Measurements from ENCODE around the gene RNASEH1.
"Not testable (repeated sequence)": the region's sequence is repeated elsewhere in the genome, so short reads cannot be mapped to it uniquely, and the experiment has no call there.

RNASEH1 gene

GRCh38 chr2:3518496-3519254, 39.5 kb downstream of the RNASEH1 start:
- peak; percentile 95 for DNase-seq (ENCODE audit: low read depth)

GRCh38 chr2:3517948-3518495, 40.1 kb downstream of the RNASEH1 start:
- no peak for DNase-seq (ENCODE audit: low read depth)

GRCh38 chr2:3516831-3517230, 41.3 kb downstream of the RNASEH1 start:
- DNase-seq (ENCODE audit: low read depth): no peak

GRCh38 chr2:3515438-3515837, 42.7 kb downstream of the RNASEH1 start:
- DNase-seq (ENCODE audit: low read depth): not testable (repeated sequence)

DNA sequence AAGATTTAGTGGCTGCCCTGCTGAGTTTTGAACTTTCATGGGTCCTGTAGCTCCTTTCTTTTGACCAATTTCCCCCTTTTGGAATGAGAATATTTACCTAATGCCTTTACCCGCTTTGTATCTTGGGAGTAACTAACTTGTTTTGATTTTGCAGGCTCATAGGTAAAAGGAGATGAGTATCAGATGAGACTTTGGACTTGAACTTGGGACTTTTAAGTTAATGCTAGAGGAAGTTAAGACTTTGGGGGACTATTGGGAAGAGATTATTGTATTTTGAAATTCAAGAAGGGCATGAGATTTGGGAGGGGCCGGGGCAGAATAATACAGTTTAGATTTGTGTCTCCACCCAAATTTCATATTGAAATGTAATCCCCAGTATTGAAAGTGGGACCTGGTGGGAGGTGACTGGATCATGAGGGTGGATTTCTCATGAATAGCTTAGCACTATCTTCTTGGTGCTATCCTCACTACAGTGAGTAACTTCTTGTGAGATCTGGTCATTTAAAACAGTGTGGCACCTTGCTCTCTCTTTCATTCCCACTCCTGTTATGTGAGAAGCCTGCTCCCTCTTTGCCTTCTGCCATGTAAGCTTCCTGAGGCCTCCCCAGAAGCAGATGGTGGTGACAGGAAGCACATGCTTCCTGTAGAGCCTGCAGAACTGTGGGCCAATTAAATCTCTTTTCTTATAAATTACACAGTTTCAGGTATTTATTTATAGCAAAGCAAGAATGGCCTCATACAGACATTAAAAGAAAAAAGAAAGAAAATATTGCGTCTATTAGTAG, 44.9 kb downstream of the RNASEH1 start:
- no peak for DNase-seq (ENCODE audit: low read depth)

DNA sequence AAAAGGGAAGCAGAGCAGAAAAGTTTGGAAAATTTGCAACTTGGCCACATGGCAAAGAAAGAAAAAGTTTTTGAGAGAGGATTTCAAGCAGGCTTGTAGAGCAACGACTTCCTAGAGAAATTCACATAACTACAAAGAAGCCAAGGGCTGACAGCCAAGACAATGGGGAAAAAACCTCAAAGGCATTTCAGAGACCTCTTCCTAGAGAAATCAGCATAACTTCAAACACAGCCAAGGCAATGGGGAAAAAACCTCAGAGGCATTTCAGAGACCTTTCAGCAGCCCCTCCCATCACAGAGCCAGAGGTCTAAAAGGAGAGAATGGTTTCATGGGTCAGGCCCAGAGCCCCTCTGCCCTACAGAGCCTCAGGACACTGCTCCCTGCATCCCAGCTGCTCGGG, 46.0 kb downstream of the RNASEH1 start:
- no peak for DNase-seq (ENCODE audit: low read depth)

- DNase-seq (ENCODE audit: low read depth): no peak
These were observed 52.4 kb downstream of the RNASEH1 start for GRCh38 chr2:3505771-3506170.

- DNase-seq (ENCODE audit: low read depth): no peak
These were observed 53.4 kb downstream of the RNASEH1 start for GRCh38 chr2:3504741-3505140.

DNA sequence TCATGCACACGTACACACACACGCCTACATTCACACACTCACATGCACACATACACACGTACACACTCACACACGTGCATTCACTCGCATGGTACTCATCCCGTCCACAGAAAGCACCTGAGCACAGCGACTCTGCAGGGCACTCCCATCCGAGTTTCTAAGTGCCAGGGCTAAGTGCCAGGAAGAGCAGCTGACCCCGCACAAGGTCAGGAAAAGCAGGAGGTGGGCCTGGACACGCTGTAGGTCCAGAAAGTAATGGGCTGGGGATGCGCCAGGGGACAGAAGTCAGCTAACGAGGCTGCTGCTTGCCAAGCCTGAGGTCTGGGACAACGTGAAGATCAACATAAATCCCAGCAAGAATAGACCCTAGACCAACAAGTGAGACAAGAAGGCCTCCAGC, 54.6 kb downstream of the RNASEH1 start:
- no peak for DNase-seq (ENCODE audit: low read depth)

DNA sequence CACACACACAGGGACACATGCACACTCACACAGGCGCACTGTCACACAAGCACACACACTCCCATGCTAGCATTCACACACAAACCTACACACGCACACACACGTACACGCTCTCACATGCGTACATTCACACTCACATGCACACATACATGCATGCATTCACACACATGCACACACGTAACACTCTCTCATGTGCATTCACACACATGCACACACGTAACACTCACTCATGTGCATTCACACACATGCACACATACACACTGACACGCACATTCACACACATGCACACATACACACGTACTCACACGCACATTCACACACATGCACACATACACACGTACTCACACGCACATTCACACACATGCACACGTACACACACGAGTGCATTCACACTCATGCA, 55.1 kb downstream of the RNASEH1 start:
- no peak for DNase-seq (ENCODE audit: low read depth)

DNA sequence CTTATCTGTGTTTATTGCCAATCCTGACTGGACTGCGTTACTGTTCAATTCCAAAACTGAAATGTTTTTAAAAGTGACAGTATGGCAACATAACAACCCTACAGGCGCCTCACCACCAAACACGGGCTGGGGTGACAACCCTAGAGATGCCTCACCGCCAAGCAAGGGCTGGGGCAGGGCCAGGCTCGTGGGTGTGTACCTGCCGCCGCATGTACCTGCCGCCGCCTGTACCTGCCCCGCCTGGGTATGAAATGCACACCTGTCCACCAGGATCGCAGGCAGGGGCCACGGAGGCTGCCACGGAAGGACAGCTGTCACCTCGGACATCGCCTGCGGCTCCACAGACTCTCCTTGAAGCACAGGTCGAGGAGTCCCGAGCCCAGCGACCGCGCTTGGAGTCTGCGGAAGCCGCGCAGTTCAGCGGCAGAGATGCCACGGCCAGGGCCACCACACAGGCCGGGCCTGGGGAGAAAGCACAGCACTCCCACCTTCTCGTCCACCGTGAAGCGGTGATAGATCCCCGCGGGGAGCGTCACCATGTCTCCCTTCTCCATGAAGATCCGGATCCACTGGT, 57.7 kb downstream of the RNASEH1 start:
- DNase-seq (ENCODE audit: low read depth): no peak

DNA sequence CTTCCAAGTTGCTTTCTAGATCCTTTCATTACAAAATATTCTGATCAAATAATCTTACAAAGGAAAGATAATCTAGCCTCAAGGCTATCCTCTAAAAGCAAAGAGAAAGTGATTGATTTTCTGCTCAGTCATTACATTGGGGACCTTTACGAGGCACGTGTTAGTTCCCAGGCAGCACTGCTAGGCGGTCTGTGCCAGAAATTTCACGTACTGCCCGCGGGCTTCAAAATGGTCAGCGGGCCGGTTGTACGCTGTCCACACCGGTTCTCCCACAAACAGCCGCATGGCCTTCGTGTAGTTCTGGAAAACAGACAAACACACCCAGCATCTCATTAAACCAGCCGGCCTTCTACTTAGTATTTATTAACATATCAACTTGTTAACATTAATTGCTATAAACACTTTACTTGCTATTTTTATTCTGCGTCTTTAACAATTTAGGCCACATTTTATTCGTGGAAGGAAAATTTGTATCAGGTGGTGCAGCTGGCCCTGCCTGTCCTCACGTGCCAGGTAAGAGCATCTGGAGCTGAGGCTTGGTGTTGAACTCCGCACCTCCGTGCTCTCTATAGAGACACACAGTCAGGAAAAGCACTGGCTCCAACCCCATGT, 59.2 kb downstream of the RNASEH1 start:
- DNase-seq (ENCODE audit: low read depth): no peak

GRCh38 chr2:3496708-3497080, 61.4 kb downstream of the RNASEH1 start:
- not testable (repeated sequence) for DNase-seq (ENCODE audit: low read depth)
